ENCODE measurements around the gene CELA2B. TPM values are rescaled to one million over a fixed set of nuclear protein-coding genes. Genes with fewer than 3 reads are reported as not detected.
"Not testable (repeated sequence)": the region's sequence is repeated elsewhere in the genome, so short reads cannot be mapped to it uniquely, and the experiment has no call there.

The CELA2B gene
- total and polyA plus RNA-seq, 10 of the 15 experiments (the other 5 are each of a cell fraction or from before 2014, with no cell fraction given), result not detected

- Histone ChIP-seq H3K9ac (ENCODE audit: control insufficient read depth, insufficient read depth, low read length) (no peak overlapping the region), H3K4me2 (ENCODE audit: control insufficient read depth, insufficient read depth) (no peak overlapping the region), H3K4me3 (no peak overlapping the region), H3K27ac (ENCODE audit: control insufficient read depth, insufficient read depth) (no peak overlapping the region), H4K20me1 (ENCODE audit: control insufficient read depth, insufficient read depth) (peaks cover 4% of the 10 kb centered on the region; the same call in 1 of the 2 replicates), H3K4me1 (ENCODE audit: control insufficient read depth, insufficient read depth, low read length) (no peaks in the 10 kb centered on the region), H2AFZ (ENCODE audit: control insufficient read depth, low read depth, low read length) (no peak overlapping the region), H3K79me2 (ENCODE audit: control insufficient read depth, insufficient read depth, low read length) (peaks cover 4% of the 10 kb centered on the region), H3K9me3 (replicated peaks; ENCODE audit: control insufficient read depth, insufficient read depth, low read length) (no peaks in the 10 kb centered on the region), H3K36me3 (ENCODE audit: control insufficient read depth in 2 of 2, insufficient read depth in 2 of 2, low read length in 1 of 2) (peaks cover 6 to 23% of the 10 kb centered on the region in 2 experiments; a peak in 3 of 4 replicates), H3K27me3 (replicated peaks in 1 of 2; ENCODE audit: control insufficient read depth in 2 of 2, insufficient read depth in 2 of 2, low read length in 1 of 2) (no peaks in the 10 kb centered on the region)
- no TSS peak for BruUV-seq (replicated peaks)
- ChIA-PET SMC1A (ENCODE audit: uncharacterized antibody, unreplicated experiment) (interaction anchor here (0.8 kb wide), 1 partner anchor 104 kb away, joined by 5 read pairs; no protein-coding TSS in a partner anchor), POLR2A (no interaction called here), RAD21 (ENCODE audit: unreplicated experiment) (interaction anchor here (1.5 kb wide), 1 partner anchor 104 kb away, joined by 5 read pairs; no protein-coding TSS in a partner anchor), CTCF (interaction anchor here (1.0 to 1.3 kb wide), 2 partner anchors 14 to 104 kb away, joined by 3 read pairs; no protein-coding TSS in a partner anchor)
- 90% methylated on average over 5 of the region's 6 CpGs for WGBS (ENCODE audit: insufficient coverage, insufficient replicate concordance, low lambda C conversion rate, missing lambda C conversion rate)
- FAIRE-seq, result no peak
- DNase-seq (ENCODE audit: low read depth, low spot score), result no peak
- in situ Hi-C loops (cut with MboI) (loop anchor here (5.0 kb wide), 1 partner anchor 100 kb away; no protein-coding TSS in a partner anchor), intact Hi-C loops (cut with micrococcal nuclease; ENCODE audit: unreplicated experiment) (no loop called here)
- no peak for TF ChIP-seq RAD21 (IDR thresholded peaks at IDR 0.05; ENCODE audit: insufficient read depth, low read depth, low read length)
- no peak for TF ChIP-seq SMARCA5 (IDR thresholded peaks at IDR 0.05)
- no peak for ATAC-seq
Observed at GRCh38 chr1:15427280-15427666, 48.6 kb upstream of the CELA2B start.

- ATAC-seq; SMC1A ChIA-PET (ENCODE audit: uncharacterized antibody, unreplicated experiment); H3K27ac ChIP-seq (ENCODE audit: control insufficient read depth, insufficient read depth); DNase-seq (ENCODE audit: low read depth, low spot score); H3K9ac ChIP-seq (ENCODE audit: control insufficient read depth, insufficient read depth, low read length); POLR2A ChIA-PET; H4K20me1 ChIP-seq (ENCODE audit: control insufficient read depth, insufficient read depth); H3K4me1 ChIP-seq (ENCODE audit: control insufficient read depth, insufficient read depth, low read length); intact Hi-C loops (cut with micrococcal nuclease; ENCODE audit: unreplicated experiment); H2AFZ ChIP-seq (ENCODE audit: control insufficient read depth, low read depth, low read length); FAIRE-seq; H3K79me2 ChIP-seq (ENCODE audit: control insufficient read depth, insufficient read depth, low read length); H3K4me2 ChIP-seq (ENCODE audit: control insufficient read depth, insufficient read depth); H3K9me3 ChIP-seq (replicated peaks; ENCODE audit: control insufficient read depth, insufficient read depth, low read length); H3K27me3 ChIP-seq (replicated peaks in 1 of 2; ENCODE audit: control insufficient read depth in 2 of 2, insufficient read depth in 2 of 2, low read length in 1 of 2); BruUV-seq (replicated peaks); H3K4me3 ChIP-seq: not testable (repeated sequence)
- peaks cover 6 to 23% of the 10 kb centered on the region in 2 experiments; a peak in 3 of 4 replicates for H3K36me3 ChIP-seq (ENCODE audit: control insufficient read depth in 2 of 2, insufficient read depth in 2 of 2, low read length in 1 of 2)
- WGBS (ENCODE audit: insufficient coverage, insufficient replicate concordance, low lambda C conversion rate, missing lambda C conversion rate), result 80% methylated on average over 7 of the region's 11 CpGs
- in situ Hi-C loops (cut with MboI), result loop anchor here (5.0 kb wide), 1 partner anchor 101 kb away; no protein-coding TSS in a partner anchor
- ChIA-PET CTCF (interaction anchor here (1.3 to 10.2 kb wide), 2 partner anchors 14 to 104 kb away, joined by 3 to 178 read pairs; no protein-coding TSS in a partner anchor), RAD21 (ENCODE audit: unreplicated experiment) (interaction anchor here (0.8 to 1.5 kb wide), 3 partner anchors 16 to 106 kb away, joined by 3 to 5 read pairs (median 3); no protein-coding TSS in a partner anchor)
Observed at GRCh38 chr1:15428252-15428651, 47.7 kb upstream of the CELA2B start.

Measured in GM12878 (cell line).